Erythroblast (primary cell): ENCODE measurements around the gene ZNF747.

Source experiments
- GATA1 ChIP-seq: IDR thresholded peaks from 2 replicates; pipeline ENCODE4 v1.6.1; 2011; ENCODE audit warnings: low read depth, mild to moderate bottlenecking, control low read depth, low read length, moderate library complexity
- POLR2A ChIP-seq: IDR thresholded peaks from 2 replicates; pipeline ENCODE4 v1.6.1; 2011; ENCODE audit warnings: mild to moderate bottlenecking, low read length

DNA sequence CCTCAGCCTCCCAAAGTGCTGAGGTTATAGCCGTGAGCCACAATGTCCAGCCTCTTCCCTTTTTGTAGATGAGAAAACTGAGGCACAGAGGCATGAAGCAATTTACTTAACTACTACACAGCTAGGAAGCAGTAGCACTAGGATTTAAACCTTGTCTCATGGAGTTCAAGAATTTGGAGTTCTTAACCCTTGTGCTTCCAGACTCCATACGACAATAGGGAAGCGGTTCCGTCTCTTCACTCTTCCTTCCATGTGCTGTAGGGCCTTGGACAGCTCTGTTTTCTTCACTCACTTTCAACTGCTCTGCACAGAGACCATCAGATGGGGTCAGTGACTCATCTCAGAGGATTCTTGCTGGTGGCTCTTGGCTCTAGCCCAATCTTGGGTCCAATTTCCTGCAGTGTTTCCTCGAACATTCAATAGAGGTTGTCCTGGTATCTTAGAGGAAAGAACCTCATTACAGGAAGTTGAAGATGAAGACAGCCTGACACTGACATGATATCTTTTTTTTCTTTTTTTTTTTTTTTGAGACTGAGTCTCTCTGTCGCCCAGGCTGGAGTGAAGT lies 42.8 kb downstream of the ZNF747 start:
- TF ChIP-seq POLR2A (no peak), GATA1 (no peak)
